COLO668 (cell line): ENCODE measurements around the gene SEZ6L.

Experiments
- DNase-seq: peaks from one replicate; lab custom pipeline; 2025; ENCODE audit not compliant: unreplicated experiment; lab: John Stamatoyannopoulos, UW

SEZ6L gene

GRCh38 chr22:26328221-26328620 is 159.0 kb downstream of the SEZ6L start:
- DNase-seq, result no peak

- peak; percentile 87 for DNase-seq
Measured at GRCh38 chr22:26330971-26331625, 161.8 kb downstream of the SEZ6L start.

GRCh38 chr22:26333088-26333800 is 164.0 kb downstream of the SEZ6L start:
- no peak for DNase-seq

- DNase-seq, result no peak
Measured at GRCh38 chr22:26334232-26334631, 165.0 kb downstream of the SEZ6L start.

- no peak for DNase-seq
Measured at GRCh38 chr22:26336773-26337172, 167.5 kb downstream of the SEZ6L start.

GRCh38 chr22:26339755-26340154 is 170.5 kb downstream of the SEZ6L start:
- no peak for DNase-seq

GRCh38 chr22:26342745-26343410 is 173.6 kb downstream of the SEZ6L start:
- DNase-seq, result no peak

GRCh38 chr22:26345496-26345895 is 176.2 kb downstream of the SEZ6L start:
- DNase-seq, result no peak

GRCh38 chr22:26348810-26349526 is 179.7 kb downstream of the SEZ6L start:
- no peak for DNase-seq

GRCh38 chr22:26354707-26355106 is 185.4 kb downstream of the SEZ6L start:
- DNase-seq, result no peak

- no peak for DNase-seq
Measured at GRCh38 chr22:26357281-26357680, 188.0 kb downstream of the SEZ6L start.

- DNase-seq, result no peak
Measured at GRCh38 chr22:26357813-26358212, 188.6 kb downstream of the SEZ6L start.

GRCh38 chr22:26359156-26359555 is 189.9 kb downstream of the SEZ6L start:
- no peak for DNase-seq

- peak; percentile 57 for DNase-seq
Measured at GRCh38 chr22:26360169-26360885, 191.1 kb downstream of the SEZ6L start.

- no peak for DNase-seq
Measured at GRCh38 chr22:26362471-26362870, 193.2 kb downstream of the SEZ6L start.

- DNase-seq, result peak; percentile 54
Measured at GRCh38 chr22:26364066-26365015, 195.1 kb downstream of the SEZ6L start.

- peak; percentile 66 for DNase-seq
Measured at GRCh38 chr22:26367402-26368245, 198.4 kb downstream of the SEZ6L start.

GRCh38 chr22:26372890-26373289 is 203.6 kb downstream of the SEZ6L start:
- DNase-seq, result no peak
